Cortex of kidney (tissue), 1 donor: ENCODE measurements around the gene ZNF701.
"Not testable (repeated sequence)": the region's sequence is repeated elsewhere in the genome, so short reads cannot be mapped to it uniquely, and the experiment has no call there.

ENCODE experiments used
- DNase-seq: peaks from one replicate; lab custom pipeline; 2025; lab: John Stamatoyannopoulos, UW

The ZNF701 gene

DNA sequence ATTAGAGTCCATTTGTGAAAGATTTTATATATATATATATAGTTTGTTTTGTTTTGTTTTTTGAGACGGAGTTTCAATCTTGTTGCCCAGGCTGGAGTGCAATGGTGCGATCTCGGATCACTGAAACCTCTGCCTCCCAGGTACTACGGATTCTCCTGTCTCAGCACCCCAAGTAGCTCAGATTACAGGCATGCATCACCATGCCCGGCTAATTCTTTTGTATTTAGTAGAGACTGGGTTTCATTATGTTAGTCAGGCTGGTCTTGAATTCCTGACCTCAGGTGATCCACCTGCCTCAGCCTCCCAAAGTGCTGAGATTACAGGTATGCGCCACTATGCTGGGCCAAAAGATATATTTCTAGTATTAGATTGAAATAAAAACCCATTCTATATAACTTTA, 4.0 kb upstream of the ZNF701 start:
- no peak for DNase-seq

- DNase-seq = no peak
Observed at GRCh38 chr19:52566588-52566987, 3.5 kb upstream of the ZNF701 start.

DNA sequence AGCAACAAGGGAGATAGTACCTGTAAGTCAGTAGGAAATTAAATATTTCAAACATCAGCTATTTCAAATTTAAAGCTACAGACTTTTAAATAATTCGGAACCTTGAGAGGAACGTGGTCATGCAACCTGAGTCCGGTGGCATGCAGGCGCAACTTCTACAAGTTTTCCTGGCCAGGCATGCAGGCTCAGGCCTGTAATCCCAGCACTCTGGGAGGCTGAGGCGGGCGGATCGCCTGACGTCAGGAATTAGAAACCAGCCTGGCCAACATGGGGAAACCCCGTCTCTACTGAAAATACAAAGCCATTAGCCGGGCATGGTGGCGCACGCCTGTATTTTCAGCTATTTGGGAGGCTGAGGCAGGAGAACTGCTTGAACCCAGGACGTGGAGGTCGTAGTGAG, 2.2 kb upstream of the ZNF701 start:
- DNase-seq = no peak

GRCh38 chr19:52569638-52569999, 468 bp upstream of the ZNF701 start:
- not testable (repeated sequence) for DNase-seq

DNA sequence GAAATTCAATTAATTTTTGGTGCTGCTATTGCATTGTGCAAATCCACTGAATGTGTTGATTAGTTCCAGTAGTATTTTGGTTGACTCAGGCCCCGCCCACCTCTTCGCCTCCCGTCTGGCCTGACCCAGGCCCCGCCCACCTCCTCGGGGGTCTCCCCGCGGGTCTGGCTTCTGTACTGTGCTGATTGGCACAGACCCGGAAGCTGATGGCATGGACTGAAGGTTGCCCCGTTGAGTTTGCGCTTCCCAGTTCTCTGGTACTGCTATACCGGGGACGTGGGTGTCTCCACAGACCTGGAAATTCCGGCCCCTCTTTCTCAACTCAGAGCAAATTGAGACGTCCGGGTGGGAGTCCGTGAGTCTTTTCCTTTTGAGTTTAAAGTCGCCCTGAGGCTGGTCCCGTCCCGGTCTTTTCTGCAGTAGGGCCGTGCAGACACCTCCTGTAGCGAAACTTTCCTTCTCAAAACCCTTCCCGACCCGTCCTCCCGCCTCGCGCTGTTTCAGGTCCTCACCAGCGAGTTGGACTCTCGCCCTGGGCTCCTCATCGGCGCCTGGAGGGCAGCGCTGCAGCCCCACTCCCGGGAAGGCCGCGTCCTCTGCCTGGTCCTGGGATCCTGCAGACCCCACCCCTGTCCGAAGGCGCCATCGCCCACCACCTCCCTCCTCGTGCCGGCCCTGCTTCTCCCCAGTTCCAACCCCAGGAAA, 14.8 kb downstream of the ZNF701 start:
- DNase-seq = no peak

GRCh38 chr19:52585604-52586003, 15.5 kb downstream of the ZNF701 start:
- DNase-seq = no peak

- DNase-seq = no peak
Observed at GRCh38 chr19:52590728-52591127, 20.6 kb downstream of the ZNF701 start.

- no peak for DNase-seq
Observed at GRCh38 chr19:52592301-52592700, 22.2 kb downstream of the ZNF701 start.

- DNase-seq = not testable (repeated sequence)
Observed at GRCh38 chr19:52593441-52593840, 23.4 kb downstream of the ZNF701 start.

- DNase-seq = no peak
Observed at GRCh38 chr19:52599241-52599640, 29.2 kb downstream of the ZNF701 start.

GRCh38 chr19:52600639-52601024, 30.5 kb downstream of the ZNF701 start:
- DNase-seq = no peak

GRCh38 chr19:52601025-52601973, 31.2 kb downstream of the ZNF701 start:
- no peak for DNase-seq

DNA sequence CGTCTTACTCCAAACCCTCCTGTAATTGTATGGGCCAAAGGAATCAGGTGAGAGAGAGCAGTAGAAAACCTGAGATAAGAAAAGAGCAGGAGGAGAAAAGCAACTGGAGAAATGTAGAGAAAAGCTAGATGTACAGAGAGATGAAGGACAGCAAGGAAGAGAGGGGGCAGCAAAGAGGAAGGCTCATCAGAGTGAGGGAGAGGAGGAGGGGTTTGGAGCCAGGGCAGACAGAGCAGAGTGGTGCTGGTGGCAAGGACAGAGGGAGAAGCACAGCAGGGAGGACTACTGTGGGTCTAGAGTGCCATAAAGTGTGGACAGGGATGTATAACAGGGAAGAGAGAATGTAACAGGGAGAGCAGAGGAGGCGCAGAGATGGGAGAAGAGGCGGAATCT, 31.9 kb downstream of the ZNF701 start:
- not testable (repeated sequence) for DNase-seq

DNA sequence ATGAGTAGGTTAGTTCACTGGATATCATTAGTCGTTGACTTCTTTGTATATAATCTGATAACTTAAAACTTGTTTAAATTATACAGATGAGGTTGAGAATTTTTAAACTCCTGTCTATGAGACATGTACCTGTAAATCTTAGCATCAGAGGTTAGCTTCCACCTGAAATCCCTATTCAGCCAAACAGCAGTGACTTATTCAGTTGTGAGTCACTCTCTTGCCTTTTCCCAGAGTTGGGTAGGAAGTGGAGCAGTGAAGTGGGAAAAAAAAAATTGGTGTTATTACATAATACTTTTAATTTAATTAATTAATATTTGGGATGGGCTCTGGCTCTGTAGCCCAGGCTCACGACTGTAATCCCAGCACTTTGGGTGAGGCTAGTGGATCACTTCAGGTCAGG, 32.9 kb downstream of the ZNF701 start:
- no peak for DNase-seq

DNA sequence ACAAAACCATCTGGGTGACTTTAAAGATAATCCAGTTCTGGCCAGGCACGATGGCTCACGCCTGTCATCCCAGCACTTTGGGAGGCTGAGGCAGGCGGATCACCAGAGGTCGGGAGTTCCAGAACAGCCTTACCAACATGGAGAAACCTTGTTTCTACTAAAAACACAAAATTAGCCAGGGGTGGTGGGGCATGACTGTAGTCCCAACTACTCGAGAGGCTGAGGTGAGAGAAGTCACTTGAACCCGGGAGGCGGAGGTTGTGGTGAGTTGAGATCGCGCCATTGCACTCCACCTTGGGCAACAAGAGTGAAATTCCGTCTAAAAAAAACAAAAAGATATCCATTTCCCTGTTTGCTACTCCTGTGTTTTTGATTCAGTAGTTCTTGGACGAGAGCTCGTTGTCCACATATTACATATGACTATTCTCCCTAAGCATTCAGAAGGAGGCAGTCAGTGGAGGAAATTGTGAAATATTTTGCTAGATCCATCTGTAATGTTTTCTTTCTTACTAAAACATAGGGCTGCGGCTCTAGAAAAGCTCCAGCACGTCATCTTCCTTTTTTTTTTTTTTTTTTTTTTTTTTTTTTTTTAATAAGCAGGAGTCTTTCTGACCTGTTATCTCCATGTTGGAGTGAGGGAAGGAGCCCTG, 33.6 kb downstream of the ZNF701 start:
- DNase-seq = no peak

DNA sequence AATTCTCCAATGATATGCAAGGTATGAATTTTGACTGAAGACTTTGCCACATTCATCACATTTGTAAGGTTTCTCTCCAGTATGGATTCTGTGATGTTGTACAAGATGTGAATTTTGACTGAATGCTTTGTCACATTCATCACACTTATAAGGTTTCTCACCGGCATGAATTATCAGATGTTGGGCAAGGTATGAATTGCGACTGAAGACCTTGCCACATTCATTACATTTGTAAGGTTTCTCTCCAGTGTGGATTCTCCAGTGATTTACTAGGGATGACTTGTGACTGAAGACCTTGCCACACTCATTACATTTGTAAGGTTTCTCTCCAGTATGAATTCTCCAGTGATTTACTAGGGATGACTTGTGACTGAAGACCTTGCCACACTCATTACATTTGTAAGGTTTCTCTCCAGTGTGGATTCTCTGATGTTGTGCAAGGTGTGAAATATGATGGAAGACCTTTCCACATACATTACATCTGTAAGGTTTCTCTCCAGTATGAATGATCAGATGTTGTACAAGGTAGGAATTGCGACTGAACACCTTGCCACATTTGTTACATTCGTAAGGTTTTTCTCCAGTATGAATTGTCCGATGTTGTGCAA, 43.3 kb downstream of the ZNF701 start:
- no peak for DNase-seq

GRCh38 chr19:52621376-52621775, 51.3 kb downstream of the ZNF701 start:
- DNase-seq = no peak

DNA sequence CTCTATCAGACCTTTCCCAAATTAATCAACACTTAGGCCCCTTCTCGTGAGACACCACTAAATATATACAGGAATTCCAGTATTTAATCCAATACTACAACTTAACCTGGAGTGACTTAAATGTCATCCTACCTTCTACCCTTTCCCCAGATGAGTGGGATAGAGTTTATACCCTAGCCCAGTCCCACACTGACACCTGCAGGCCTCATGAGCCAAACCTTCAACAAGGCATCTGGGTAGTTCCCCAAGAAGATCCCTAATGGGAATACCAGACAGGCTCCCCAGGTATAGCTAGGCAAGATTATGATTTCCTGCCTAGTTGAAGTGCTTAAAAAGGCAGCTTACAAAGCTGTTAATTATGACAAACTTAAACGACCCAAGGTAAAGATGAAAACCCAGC, 52.2 kb downstream of the ZNF701 start:
- DNase-seq = no peak

DNA sequence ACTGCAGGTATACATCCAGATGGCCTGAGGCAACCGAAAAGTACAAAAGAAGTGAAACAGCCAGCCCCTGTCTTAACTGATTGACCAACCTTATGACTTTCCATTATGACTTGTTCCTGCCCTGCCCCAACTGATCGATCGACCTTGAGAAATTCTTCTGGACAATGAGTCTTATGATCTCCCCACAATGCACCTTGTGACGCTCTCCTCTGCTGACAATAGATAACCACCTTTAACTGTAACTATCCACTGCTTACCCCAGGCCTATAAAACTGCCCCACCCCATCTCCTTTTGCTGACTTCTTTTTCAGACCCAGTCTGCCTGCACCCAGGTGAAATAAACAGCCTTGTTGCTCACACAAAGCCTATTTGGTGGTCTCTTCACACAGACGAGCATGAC, 56.8 kb downstream of the ZNF701 start:
- no peak for DNase-seq

- DNase-seq = not testable (repeated sequence)
Observed at GRCh38 chr19:52627441-52627840, 57.4 kb downstream of the ZNF701 start.

GRCh38 chr19:52635786-52636570, 65.9 kb downstream of the ZNF701 start:
- no peak for DNase-seq
